ENCODE results near the gene SLC6A11. TPM values are rescaled to one million over a fixed set of nuclear protein-coding genes. Genes with fewer than 3 reads are reported as not detected.

Gene SLC6A11
- not detected for total RNA-seq
- not detected for polyA plus RNA-seq (2013, experiment 1 of 2)
- polyA plus RNA-seq (2013, experiment 2 of 2): not detected
- 0 to 0.23 (median 0) reads per million in 172 experiments for total RNA-seq

- no peaks in the 10 kb centered on the region for H3K4me1 ChIP-seq (ENCODE audit: insufficient read depth, low read length)
- no peaks in the 10 kb centered on the region for H3K9me3 Mint-ChIP-seq
- TF ChIP-seq CTCF (IDR thresholded peaks at IDR 0.05): no peak
- H3K27me3 Mint-ChIP-seq: peaks cover 61% of the 10 kb centered on the region
- DNase-seq (no peak), ATAC-seq (ENCODE audit: poor library complexity) (no peak)
- no peak within 1 kb of the TSS for H3K27ac Mint-ChIP-seq
- CTCF ChIA-PET: no interaction called here
- H3K4me1 Mint-ChIP-seq (ENCODE audit: low read depth): no peaks in the 10 kb centered on the region
- no peaks in the 10 kb centered on the region for H3K9me3 ChIP-seq (ENCODE audit: control insufficient read depth in 1 of 2, insufficient read depth in 1 of 2, low read length in 2 of 2)
- H3K4me3 ChIP-seq (ENCODE audit: low read length): no peak within 1 kb of the TSS
- no peaks in the 10 kb centered on the region for H3K36me3 Mint-ChIP-seq (ENCODE audit: low read depth)
- peaks cover 14 to 36% of the 10 kb centered on the region in 2 experiments for H3K27me3 ChIP-seq (ENCODE audit: control insufficient read depth in 1 of 2, insufficient read depth in 2 of 2, low read length in 2 of 2)
- H3K4me3 Mint-ChIP-seq: no peak within 1 kb of the TSS
- POLR2A ChIA-PET: no interaction called here
- intact Hi-C loops (cut with DNase I, micrococcal nuclease): no loop called here
- H3K27ac ChIP-seq (ENCODE audit: low read depth in 1 of 2, low read length in 2 of 2): no peak within 1 kb of the TSS
- no peaks in the 10 kb centered on the region for H3K36me3 ChIP-seq (ENCODE audit: insufficient read depth, low read length)
Measured at GRCh38 chr3:10816019-10816862, at the start of gene SLC6A11. TSS of gene SLC6A11 (plus strand) at chr3:10816228. CDS start at chr3:10816266, 38 bp downstream.

- Mint-ChIP-seq H3K27me3 (peaks cover 64% of the 10 kb centered on the region), H3K27ac (no peak overlapping the region), H3K4me3 (no peak overlapping the region), H3K9me3 (no peaks in the 10 kb centered on the region), H3K36me3 (ENCODE audit: low read depth) (no peaks in the 10 kb centered on the region), H3K4me1 (ENCODE audit: low read depth) (no peaks in the 10 kb centered on the region)
- no peak for TF ChIP-seq CTCF (IDR thresholded peaks at IDR 0.05)
- ChIA-PET CTCF (no interaction called here), POLR2A (no interaction called here)
- intact Hi-C loops (cut with DNase I, micrococcal nuclease): no loop called here
- no peak for DNase-seq
- no peak for ATAC-seq (ENCODE audit: poor library complexity)
- Histone ChIP-seq H3K9me3 (ENCODE audit: control insufficient read depth in 1 of 2, insufficient read depth in 1 of 2, low read length in 2 of 2) (peaks cover 0 to 12% of the 10 kb centered on the region in 2 experiments), H3K4me3 (ENCODE audit: low read length) (no peak overlapping the region), H3K36me3 (ENCODE audit: insufficient read depth, low read length) (no peaks in the 10 kb centered on the region), H3K27ac (ENCODE audit: low read depth in 1 of 2, low read length in 2 of 2) (no peak overlapping the region), H3K27me3 (ENCODE audit: control insufficient read depth in 1 of 2, insufficient read depth in 2 of 2, low read length in 2 of 2) (peaks cover 2 to 5% of the 10 kb centered on the region in 2 experiments), H3K4me1 (ENCODE audit: insufficient read depth, low read length) (no peaks in the 10 kb centered on the region)
Measured at GRCh38 chr3:10768708-10769394, 47.2 kb upstream of the SLC6A11 start.

- POLR2A ChIA-PET: no interaction called here
- Histone ChIP-seq H3K36me3 (ENCODE audit: insufficient read depth, low read length) (no peaks in the 10 kb centered on the region), H3K27me3 (ENCODE audit: control insufficient read depth in 1 of 2, insufficient read depth in 2 of 2, low read length in 2 of 2) (peaks cover 2 to 5% of the 10 kb centered on the region in 2 experiments), H3K9me3 (ENCODE audit: control insufficient read depth in 1 of 2, insufficient read depth in 1 of 2, low read length in 2 of 2) (peaks cover 0 to 9% of the 10 kb centered on the region in 2 experiments), H3K4me3 (ENCODE audit: low read length) (no peak overlapping the region), H3K4me1 (ENCODE audit: insufficient read depth, low read length) (no peaks in the 10 kb centered on the region), H3K27ac (ENCODE audit: low read depth in 1 of 2, low read length in 2 of 2) (no peak overlapping the region)
- no peak for ATAC-seq (ENCODE audit: poor library complexity)
- CTCF ChIA-PET: no interaction called here
- TF ChIP-seq CTCF (IDR thresholded peaks at IDR 0.05): no peak
- intact Hi-C loops (cut with DNase I, micrococcal nuclease): no loop called here
- no peak overlapping the region for H3K4me3 Mint-ChIP-seq
- no peaks in the 10 kb centered on the region for H3K9me3 Mint-ChIP-seq
- DNase-seq: no peak
- H3K4me1 Mint-ChIP-seq (ENCODE audit: low read depth): no peaks in the 10 kb centered on the region
- H3K36me3 Mint-ChIP-seq (ENCODE audit: low read depth): no peaks in the 10 kb centered on the region
- no peak overlapping the region for H3K27ac Mint-ChIP-seq
- H3K27me3 Mint-ChIP-seq: peaks cover 77% of the 10 kb centered on the region
Measured at GRCh38 chr3:10770547-10770946, 45.5 kb upstream of the SLC6A11 start.

All from CD4-positive, alpha-beta T cell (primary cell).